IPS-20b (cell line): ENCODE measurements around the gene NBEAL1.
"Not testable (repeated sequence)": the region's sequence is repeated elsewhere in the genome, so short reads cannot be mapped to it uniquely, and the experiment has no call there.

Source experiments
- H3K27ac ChIP-seq: one replicate; pipeline ENCODE4 v1.5.1; 2013; ENCODE audit warnings: low read length
- H3K27me3 ChIP-seq: 2 replicates; pipeline ENCODE4 v1.6.1; 2013; ENCODE audit warnings: mild to moderate bottlenecking, low read length, inconsistent platforms; ENCODE audit not compliant: insufficient read depth
- H3K36me3 ChIP-seq: 2 replicates; pipeline ENCODE4 v1.6.1; 2013; ENCODE audit warnings: low read depth, mild to moderate bottlenecking, inconsistent platforms, low read length, moderate library complexity; ENCODE audit not compliant: insufficient read depth
- H3K4me1 ChIP-seq: 2 replicates; pipeline ENCODE4 v1.6.1; 2013; ENCODE audit warnings: mild to moderate bottlenecking, control low read depth, inconsistent platforms, low read length, moderate library complexity; ENCODE audit not compliant: insufficient read depth
- H3K4me3 ChIP-seq: 2 replicates; pipeline ENCODE4 v1.5.1; 2013; ENCODE audit warnings: mild to moderate bottlenecking, low read length, inconsistent platforms
- H3K9ac ChIP-seq: 2 replicates; pipeline ENCODE4 v1.6.1; 2013; ENCODE audit warnings: low read depth, mild to moderate bottlenecking, inconsistent platforms, low read length, moderate library complexity
- H3K9me3 ChIP-seq: 2 replicates; pipeline ENCODE4 v1.6.1; 2013; ENCODE audit warnings: mild to moderate bottlenecking, low read depth, low read length, inconsistent platforms; ENCODE audit not compliant: insufficient read depth

The NBEAL1 gene

DNA sequence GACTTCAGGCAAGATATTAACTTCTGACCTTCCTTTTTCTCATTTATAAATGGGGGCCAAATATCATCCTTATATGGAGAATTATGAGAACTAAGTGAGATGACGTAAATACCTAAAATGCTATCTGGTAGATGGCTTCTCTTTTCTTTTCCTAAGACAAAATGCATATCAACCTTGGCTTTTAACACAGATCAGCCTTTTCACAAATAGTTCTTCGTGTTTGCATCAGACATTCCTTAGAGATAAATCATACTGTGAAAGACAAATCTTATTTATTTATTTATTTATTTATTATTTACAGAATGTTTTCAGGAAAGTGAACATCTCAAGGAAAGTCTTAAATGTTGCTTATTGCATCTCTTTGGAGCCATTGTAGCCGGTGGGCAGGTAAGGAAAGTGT, 62.8 kb downstream of the NBEAL1 start:
- no peaks in the 10 kb centered on the region for H3K9me3 ChIP-seq
- H3K27me3 ChIP-seq: no peaks in the 10 kb centered on the region
- H3K9ac ChIP-seq: no peak overlapping the region
- no peak overlapping the region for H3K27ac ChIP-seq
- H3K4me1 ChIP-seq: no peaks in the 10 kb centered on the region
- no peak overlapping the region for H3K4me3 ChIP-seq
- no peaks in the 10 kb centered on the region for H3K36me3 ChIP-seq

DNA sequence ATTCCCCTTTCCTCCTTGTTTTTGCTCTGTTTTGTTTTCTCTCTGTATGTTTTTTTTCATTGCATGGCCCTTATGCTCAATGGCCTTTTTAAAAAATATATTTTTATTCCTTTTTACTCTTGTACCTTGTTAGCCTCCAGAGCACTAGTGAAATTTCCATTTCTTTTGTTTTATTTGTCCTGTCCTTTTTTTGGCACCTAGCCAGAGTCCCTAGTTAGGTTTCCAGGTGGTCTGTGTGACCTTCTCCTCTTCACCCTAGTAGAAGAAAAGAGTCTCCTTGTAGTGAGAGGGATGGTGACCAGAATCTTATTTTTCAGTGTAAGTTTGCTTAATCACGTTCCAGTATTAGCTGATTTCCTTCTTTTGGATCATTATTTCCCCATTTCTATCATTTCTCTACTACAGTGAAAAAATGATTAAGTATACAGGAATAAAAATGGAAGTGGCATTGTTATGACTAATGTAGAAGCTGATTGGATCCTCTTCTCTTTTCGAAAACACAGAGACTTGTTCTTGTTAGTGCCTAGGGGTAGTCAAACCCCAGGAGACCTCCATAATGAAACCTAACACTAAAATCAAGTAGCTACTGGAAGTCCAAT, 65.9 kb downstream of the NBEAL1 start:
- Histone ChIP-seq H3K4me3 (no peak overlapping the region), H3K27me3 (no peaks in the 10 kb centered on the region), H3K4me1 (no peaks in the 10 kb centered on the region), H3K9me3 (no peaks in the 10 kb centered on the region), H3K9ac (no peak overlapping the region), H3K36me3 (no peaks in the 10 kb centered on the region), H3K27ac (no peak overlapping the region)

DNA sequence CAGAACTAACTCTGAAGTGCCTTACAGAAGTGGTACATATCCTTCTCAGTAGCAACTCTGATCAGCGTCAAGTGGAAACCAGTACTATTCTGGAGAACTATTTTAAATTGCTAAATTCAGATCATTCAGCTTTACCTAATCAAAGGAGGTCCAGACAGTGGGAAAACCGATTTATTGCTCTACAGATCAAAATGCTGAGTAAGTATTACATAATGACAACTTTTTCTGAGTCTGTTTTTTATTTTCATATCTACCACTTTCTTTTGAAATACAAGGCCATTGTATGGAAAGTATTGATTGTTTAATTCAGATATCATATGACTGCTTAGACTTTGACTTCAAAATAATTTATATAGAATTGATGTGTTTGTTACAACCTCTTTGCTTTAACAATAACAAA, 68.7 kb downstream of the NBEAL1 start:
- Histone ChIP-seq H3K27ac (no peak overlapping the region), H3K4me3 (no peak overlapping the region), H3K9me3 (no peaks in the 10 kb centered on the region), H3K9ac (no peak overlapping the region), H3K27me3 (no peaks in the 10 kb centered on the region), H3K36me3 (no peaks in the 10 kb centered on the region), H3K4me1 (no peaks in the 10 kb centered on the region)

DNA sequence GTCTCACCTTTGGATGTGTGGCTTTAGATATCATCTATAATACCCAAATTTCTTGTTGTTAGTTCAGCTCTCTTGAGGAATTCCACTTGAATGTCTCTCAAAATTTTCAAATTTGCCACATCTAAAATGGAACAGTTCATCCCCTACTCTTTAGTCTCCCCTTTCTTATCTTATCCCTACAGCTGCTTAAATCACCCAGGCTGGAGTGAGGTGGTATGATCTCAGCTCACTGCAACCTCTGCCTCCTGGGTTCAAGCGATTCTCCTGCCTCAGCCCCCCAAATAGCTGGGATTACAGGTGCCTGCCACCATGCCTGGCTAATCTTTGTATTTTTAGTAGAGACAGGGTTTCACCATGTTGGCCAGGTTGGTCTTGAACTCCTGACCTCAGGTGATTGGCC, 71.7 kb downstream of the NBEAL1 start:
- not testable (repeated sequence) for H3K4me3 ChIP-seq, H3K9me3 ChIP-seq, H3K9ac ChIP-seq, H3K27ac ChIP-seq, H3K4me1 ChIP-seq, H3K27me3 ChIP-seq, H3K36me3 ChIP-seq

DNA sequence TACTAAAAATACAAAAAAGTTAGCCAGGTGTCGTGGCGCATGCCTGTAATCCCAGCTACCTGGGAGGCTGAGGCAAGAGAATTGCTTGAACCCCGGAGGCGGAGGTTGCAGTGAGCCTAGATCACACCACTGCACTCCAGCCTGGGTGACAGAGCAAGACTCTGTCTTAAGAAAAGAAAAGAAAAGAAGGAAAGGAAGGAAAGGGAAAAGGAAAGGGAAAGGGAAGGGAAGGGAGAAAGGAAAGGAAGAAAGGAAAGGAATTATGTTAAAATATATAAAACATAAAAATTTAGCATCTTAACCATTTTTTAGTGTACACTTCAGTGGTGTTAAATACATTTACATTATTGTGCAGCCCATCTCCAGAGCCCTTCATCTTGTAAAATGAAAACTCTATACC, 76.0 kb downstream of the NBEAL1 start:
- not testable (repeated sequence) for H3K9ac ChIP-seq, H3K4me1 ChIP-seq, H3K27me3 ChIP-seq, H3K27ac ChIP-seq, H3K4me3 ChIP-seq, H3K36me3 ChIP-seq, H3K9me3 ChIP-seq

DNA sequence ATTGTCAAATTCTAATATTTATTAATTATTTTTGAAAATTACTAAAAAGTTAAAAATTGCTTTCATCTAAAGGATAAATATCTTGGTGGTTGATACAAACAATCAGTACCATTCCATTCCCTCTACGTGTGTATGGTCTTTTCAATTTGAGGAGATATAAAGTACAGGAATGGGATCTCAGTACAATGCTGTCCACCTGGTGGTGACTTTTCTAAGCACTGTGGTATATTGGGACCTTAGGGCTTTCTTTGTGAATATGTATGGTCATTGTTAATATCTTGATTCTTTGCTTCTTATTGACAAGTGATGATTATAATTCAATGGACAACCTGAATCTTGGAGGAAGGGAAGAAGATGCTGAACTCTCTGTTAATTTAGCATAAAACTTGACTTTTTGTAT, 83.1 kb downstream of the NBEAL1 start:
- Histone ChIP-seq H3K9me3 (no peaks in the 10 kb centered on the region), H3K27me3 (no peaks in the 10 kb centered on the region), H3K4me3 (no peak overlapping the region), H3K4me1 (no peaks in the 10 kb centered on the region), H3K9ac (no peak overlapping the region), H3K36me3 (no peaks in the 10 kb centered on the region), H3K27ac (no peak overlapping the region)

DNA sequence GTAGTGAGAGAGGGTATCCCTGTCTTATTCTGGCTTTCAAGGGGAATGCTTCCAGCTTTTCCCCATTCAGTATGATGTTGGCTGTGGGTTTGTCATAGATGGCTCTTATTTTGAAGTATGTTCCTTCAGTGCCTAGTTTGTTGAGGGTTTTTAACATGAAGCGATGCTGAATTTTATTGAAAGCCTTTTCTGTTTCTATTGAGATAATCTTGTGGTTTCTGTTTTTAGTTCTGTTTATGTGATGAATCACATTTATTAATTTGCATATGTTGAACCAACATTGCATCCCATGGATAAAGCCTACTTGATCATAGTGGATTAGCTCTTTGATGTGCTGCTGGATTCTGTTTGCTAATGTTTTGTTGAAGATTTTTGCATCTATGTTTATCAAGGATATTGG, 87.7 kb downstream of the NBEAL1 start:
- H3K4me3 ChIP-seq, H3K36me3 ChIP-seq, H3K27ac ChIP-seq, H3K9me3 ChIP-seq, H3K9ac ChIP-seq, H3K27me3 ChIP-seq, H3K4me1 ChIP-seq: not testable (repeated sequence)

DNA sequence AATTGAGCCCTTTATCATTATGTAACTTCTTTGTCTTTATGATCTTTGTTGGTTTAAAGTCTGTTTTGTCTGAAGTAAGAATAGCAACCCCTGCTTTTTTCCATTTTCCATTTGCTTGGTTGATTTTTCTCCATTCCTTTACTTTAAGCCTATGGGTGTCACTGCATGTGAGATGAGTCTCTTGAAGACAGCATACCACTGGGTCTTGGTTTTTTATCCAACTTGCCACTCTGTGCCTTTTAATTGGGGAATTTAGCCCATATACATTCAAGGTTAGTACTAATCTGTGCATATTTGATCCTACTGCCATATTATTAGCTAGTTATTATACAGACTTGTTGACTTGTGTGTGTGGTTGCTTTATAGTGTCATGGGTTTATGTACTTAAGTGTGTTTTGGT, 89.6 kb downstream of the NBEAL1 start:
- no peak overlapping the region for H3K4me3 ChIP-seq
- H3K4me1 ChIP-seq: no peaks in the 10 kb centered on the region
- peaks cover 9% of the 10 kb centered on the region for H3K9me3 ChIP-seq
- no peaks in the 10 kb centered on the region for H3K27me3 ChIP-seq
- H3K36me3 ChIP-seq: peaks cover 8% of the 10 kb centered on the region; the same call in 1 of the 2 replicates
- H3K9ac ChIP-seq: no peak overlapping the region
- H3K27ac ChIP-seq: no peak overlapping the region

DNA sequence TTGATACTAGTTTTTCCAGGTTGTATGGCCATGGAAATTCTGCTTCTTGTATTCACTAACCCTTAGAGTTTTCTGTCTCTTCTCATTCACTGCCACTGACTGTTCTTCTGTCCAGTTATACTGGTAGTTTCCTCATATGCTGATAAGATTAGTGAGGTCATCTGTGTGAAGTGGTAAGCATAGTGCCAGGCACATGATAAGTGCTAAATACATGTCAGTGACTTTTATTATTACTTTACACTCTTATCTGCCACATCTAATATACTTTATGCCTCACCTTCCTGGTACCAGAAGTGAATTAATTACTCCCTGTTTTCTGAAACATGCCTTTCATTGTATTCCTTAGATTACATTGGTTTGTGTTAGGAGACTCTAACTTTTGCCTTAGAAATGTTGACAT, 91.3 kb downstream of the NBEAL1 start:
- Histone ChIP-seq H3K36me3 (peaks cover 8% of the 10 kb centered on the region; the same call in 1 of the 2 replicates), H3K27ac (no peak overlapping the region), H3K4me3 (no peak overlapping the region), H3K9ac (no peak overlapping the region), H3K4me1 (no peaks in the 10 kb centered on the region), H3K27me3 (no peaks in the 10 kb centered on the region), H3K9me3 (peaks cover 9% of the 10 kb centered on the region)

DNA sequence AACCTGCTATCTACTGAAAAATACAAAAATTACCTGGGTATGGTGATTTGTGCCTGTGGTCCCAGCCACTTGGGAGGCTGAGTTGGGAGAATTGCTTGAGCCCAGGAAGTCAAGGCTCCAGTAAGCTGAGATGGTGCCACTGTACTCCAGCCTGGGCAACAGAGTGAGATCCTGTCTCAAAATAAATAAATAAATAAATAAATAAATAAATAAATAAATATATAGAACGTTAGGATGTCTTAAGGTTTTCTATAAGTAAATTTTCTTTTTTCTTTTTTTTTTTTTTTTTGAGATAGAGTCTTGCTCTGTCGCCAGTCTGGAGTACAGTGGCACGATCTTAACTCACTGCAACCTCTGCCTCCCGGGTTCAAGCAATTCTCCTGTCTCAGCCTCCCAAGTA, 95.8 kb downstream of the NBEAL1 start:
- not testable (repeated sequence) for H3K4me3 ChIP-seq, H3K27me3 ChIP-seq, H3K27ac ChIP-seq, H3K4me1 ChIP-seq, H3K9me3 ChIP-seq, H3K9ac ChIP-seq
- peaks cover 13% of the 10 kb centered on the region for H3K36me3 ChIP-seq

DNA sequence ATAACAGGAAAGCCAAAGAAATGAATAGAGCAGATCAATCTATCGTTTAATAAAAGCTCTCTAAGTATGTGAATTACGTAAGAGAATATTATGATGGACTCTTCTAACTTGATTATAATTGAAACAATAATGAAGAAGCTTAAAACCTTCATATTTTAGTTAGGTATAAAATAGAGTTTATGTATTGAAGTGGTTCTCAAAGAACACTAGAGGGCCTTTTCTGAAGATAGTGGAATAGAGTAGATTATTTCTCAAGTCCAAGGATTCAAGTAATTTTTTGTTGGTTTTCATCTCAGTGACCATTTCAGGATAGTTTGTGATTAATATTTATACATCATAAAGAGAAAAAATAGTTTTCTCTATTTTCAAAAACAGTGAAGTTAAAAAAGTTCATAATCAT, 97.7 kb downstream of the NBEAL1 start:
- H3K9me3 ChIP-seq: no peaks in the 10 kb centered on the region
- no peak overlapping the region for H3K4me3 ChIP-seq
- no peaks in the 10 kb centered on the region for H3K27me3 ChIP-seq
- no peak overlapping the region for H3K9ac ChIP-seq
- H3K4me1 ChIP-seq: no peaks in the 10 kb centered on the region
- H3K27ac ChIP-seq: no peak overlapping the region
- peaks cover 13% of the 10 kb centered on the region for H3K36me3 ChIP-seq

DNA sequence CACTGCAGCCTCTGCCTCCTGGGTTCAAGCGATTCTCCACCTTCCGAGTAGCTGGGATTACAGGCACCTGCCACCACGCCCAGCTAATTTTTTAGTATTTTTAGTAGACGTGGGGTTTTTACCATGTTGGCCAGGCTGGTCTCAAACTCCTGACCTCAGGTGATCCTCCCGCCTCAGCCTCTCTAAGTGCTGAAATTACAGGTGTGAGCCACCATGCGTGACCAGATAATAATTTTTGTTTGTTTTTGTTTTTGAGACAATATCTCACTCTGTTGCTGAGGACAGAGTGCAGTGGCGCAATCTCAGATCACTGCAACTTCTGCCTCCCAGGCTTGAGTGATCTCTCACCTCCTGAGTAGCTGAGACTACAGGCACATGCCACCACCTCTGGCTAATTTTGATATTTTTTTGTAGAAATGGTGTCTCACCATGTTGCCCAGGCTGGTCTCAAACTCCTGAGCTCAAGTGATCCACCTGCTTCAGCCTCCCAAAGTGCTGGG, 100.6 kb downstream of the NBEAL1 start:
- not testable (repeated sequence) for H3K27ac ChIP-seq, H3K9me3 ChIP-seq, H3K4me1 ChIP-seq, H3K36me3 ChIP-seq, H3K27me3 ChIP-seq, H3K4me3 ChIP-seq, H3K9ac ChIP-seq
